ENCODE results near the gene FLCN.

FLCN gene

DNA sequence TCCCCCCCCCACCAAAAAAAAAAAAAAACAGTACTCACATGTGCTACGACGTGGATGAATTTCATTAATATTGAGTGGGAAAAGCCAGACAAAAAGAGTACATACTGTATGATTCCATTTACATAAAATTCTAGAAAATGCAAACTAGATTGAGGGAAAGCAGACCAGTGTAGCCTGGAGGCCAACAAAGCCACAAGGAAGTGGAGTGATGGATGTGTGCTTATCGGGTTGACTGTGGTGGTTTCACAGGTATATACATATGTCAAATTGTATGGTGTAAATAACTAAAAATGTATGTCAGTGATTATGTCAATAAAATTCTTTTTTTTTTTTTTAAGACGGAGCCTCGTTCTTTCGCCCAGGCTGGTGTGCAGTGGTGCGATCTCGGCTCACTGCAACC lies 29.0 kb downstream of the FLCN start:
- H3K27me3 ChIP-seq = no peaks in the 10 kb centered on the region
- TF ChIP-seq, protein P1, sequence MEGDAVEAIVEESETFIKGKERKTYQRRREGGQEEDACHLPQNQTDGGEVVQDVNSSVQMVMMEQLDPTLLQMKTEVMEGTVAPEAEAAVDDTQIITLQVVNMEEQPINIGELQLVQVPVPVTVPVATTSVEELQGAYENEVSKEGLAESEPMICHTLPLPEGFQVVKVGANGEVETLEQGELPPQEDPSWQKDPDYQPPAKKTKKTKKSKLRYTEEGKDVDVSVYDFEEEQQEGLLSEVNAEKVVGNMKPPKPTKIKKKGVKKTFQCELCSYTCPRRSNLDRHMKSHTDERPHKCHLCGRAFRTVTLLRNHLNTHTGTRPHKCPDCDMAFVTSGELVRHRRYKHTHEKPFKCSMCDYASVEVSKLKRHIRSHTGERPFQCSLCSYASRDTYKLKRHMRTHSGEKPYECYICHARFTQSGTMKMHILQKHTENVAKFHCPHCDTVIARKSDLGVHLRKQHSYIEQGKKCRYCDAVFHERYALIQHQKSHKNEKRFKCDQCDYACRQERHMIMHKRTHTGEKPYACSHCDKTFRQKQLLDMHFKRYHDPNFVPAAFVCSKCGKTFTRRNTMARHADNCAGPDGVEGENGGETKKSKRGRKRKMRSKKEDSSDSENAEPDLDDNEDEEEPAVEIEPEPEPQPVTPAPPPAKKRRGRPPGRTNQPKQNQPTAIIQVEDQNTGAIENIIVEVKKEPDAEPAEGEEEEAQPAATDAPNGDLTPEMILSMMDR (IDR thresholded peaks at IDR 0.05; ENCODE audit: low read depth, low read length) = no peak
- no peak overlapping the region for H3K4me3 ChIP-seq (ENCODE audit: low read depth, low read length)
- H3K36me3 ChIP-seq = peaks cover 5% of the 10 kb centered on the region; the same call in 1 of the 2 replicates
- no peak for DNase-seq
- no peaks in the 10 kb centered on the region for H3K4me1 ChIP-seq
- no peaks in the 10 kb centered on the region for H3K9me3 ChIP-seq

DNA sequence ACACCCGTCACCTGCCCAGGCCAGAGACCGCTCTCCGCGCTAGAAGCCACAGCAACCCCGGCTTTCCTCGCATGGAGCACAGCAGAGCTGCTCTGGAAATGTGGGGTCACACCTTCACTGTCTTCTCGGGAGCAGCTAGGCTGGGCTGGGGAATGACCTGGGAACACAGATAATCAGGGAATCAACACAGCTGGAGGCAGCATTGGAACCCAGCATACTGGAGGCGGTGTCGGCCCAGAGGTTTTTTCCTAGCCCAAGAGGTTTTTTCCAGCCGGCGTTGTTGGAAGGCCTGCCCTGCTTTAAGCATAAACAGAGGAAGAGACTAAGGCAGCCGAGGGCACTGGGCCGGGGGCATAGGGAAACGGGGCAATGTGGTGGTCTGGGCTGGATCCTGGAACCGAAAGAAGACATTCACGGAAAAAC lies 30.0 kb downstream of the FLCN start:
- Histone ChIP-seq H3K4me3 (ENCODE audit: low read depth, low read length) (no peak overlapping the region), H3K27me3 (no peaks in the 10 kb centered on the region), H3K9me3 (no peaks in the 10 kb centered on the region), H3K36me3 (peaks cover 16% of the 10 kb centered on the region), H3K4me1 (no peaks in the 10 kb centered on the region)
- TF ChIP-seq, protein P1 (IDR thresholded peaks at IDR 0.05; ENCODE audit: low read depth, low read length) = no peak
- no peak for DNase-seq

DNA sequence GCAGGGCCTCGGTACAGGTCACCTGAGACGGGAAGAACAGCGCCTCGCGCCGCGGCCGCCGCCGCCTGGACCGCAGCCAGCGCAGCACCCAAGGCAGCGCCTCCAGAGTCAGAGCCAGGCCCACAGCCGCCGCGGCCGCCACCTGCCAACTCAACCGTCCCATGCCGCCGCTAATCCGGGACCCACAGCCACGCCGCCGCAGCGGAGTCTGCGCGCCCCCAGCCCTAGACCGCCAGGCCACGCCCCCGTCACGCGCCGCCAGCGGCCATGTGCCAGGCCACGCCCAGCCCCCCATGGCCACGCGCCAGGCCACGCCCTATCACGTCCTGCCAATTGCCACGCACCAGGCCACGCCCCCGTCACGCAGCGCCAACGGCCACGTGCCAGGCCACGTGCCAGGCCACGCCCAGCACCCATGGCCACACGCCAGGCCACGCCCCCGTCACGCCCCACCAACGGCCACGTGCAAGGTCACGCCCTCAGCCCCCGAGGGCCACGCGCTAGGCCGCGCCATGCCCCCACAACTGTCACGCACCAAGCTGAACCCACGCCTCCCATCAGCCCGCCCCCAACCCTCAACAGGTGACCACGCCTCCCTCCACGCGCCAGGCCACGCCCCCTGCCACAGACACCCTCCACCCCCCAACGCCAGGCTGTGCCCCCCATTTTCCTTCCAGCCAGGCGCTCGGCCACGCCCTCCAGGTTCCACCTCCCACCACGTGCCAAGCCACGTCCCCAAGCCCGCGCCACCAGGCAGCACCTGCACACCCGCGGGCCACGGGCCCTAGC lies 30.6 kb downstream of the FLCN start, which contains the start of gene PLD6:
TSS of gene PLD6 (minus strand) at position 210 of the 789 bp plus-strand sequence. CDS start at position 163, 47 bp downstream.
- TF ChIP-seq, protein P1 (IDR thresholded peaks at IDR 0.05; ENCODE audit: low read depth, low read length) = no peak
- Histone ChIP-seq H3K4me1 (no peaks in the 10 kb centered on the region), H3K27me3 (no peaks in the 10 kb centered on the region), H3K4me3 (ENCODE audit: low read depth, low read length) (peak within 1 kb of the TSS; percentile 63), H3K9me3 (no peaks in the 10 kb centered on the region), H3K36me3 (peaks cover 18% of the 10 kb centered on the region)
- peak; percentile 93 for DNase-seq

DNA sequence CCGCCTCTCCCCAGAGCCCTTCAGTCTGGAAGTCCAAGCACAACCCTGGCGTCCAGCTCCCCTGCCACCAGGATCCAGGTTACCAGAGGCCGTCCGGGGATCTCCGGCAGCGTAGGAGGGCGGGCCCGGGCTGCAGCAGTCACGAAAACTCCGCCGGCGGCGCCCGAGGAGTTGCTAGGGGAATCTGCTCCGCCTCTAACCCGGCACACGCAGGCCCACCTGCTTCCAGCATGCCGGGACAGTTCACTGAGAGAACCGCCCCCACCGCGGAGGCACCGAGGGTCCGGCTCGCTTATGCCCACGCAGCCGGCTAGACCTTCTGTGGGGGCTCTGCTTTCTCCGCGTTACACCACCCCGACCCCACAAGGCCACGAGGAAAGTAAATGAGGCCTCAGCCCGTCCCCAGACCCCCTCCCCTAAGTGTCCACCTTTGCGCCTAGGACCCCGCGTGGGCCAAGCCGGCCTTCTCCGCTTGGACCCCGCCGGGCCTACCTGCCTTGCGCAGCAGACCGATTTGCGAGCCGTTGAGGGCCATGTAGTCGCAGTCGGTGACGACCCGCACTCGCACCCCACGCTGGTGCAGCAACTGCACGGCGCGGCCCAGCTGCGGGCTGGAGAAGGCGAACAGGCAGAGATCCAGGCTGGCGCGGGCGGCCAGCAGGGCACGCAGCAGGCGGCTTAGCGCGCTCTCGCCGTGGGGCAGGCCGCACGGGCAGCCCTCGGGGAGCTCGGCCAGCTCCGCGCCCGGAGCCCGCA lies 31.4 kb downstream of the FLCN start:
- TF ChIP-seq, protein P1 (IDR thresholded peaks at IDR 0.05; ENCODE audit: low read depth, low read length) = no peak
- DNase-seq = peak; percentile 34
- Histone ChIP-seq H3K9me3 (no peaks in the 10 kb centered on the region), H3K36me3 (peaks cover 21% of the 10 kb centered on the region), H3K27me3 (no peaks in the 10 kb centered on the region), H3K4me1 (no peaks in the 10 kb centered on the region), H3K4me3 (ENCODE audit: low read depth, low read length) (peak overlapping the region; percentile 63)

DNA sequence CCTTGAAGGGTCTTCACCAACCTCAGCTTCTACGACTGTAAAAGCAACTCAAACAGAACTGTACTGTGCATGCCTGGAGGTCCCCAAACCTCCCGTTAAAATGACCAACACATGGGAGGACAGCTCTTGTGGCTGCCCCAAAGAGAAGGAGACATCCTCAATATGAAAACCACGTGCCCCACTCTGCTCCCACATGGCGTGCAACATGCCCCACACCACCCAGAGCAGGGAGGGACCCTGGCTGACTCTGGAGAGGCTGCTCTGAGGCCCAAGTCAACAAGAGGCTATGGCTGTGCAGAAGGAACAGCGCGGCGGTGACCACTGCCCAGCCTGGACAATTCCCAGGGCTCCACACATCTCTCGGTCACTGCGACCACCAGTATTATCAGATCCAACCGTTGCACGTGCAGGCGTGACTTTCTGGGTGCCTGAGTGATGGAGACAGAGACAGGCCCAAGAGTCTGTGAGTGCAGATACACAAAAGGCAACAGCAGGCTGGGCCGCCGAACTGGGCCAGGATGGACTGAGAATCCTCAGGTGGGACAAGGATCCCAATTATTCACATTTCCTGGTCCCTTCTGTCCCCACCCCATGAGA lies 32.2 kb downstream of the FLCN start:
- TF ChIP-seq, protein P1 (IDR thresholded peaks at IDR 0.05; ENCODE audit: low read depth, low read length) = no peak
- H3K4me3 ChIP-seq (ENCODE audit: low read depth, low read length) = peak overlapping the region; percentile 63
- no peaks in the 10 kb centered on the region for H3K9me3 ChIP-seq
- peaks cover 21% of the 10 kb centered on the region for H3K36me3 ChIP-seq
- no peak for DNase-seq
- H3K27me3 ChIP-seq = no peaks in the 10 kb centered on the region
- H3K4me1 ChIP-seq = no peaks in the 10 kb centered on the region
